ENCODE results near the gene CCNG1.
"Not testable (repeated sequence)": the region's sequence is repeated elsewhere in the genome, so short reads cannot be mapped to it uniquely, and the experiment has no call there.

The CCNG1 gene

GRCh38 chr5:163404364-163405173 is 32.8 kb upstream of the CCNG1 start:
- no peak for DNase-seq (ENCODE audit: low read depth, low spot score)
- no peak for TF ChIP-seq CTCF (IDR thresholded peaks at IDR 0.05; ENCODE audit: low read depth, low read length)
- H3K4me3 ChIP-seq (ENCODE audit: low read depth, low read length): no peak overlapping the region
- in situ Hi-C loops (cut with HindIII; ENCODE audit: low sequenced_read_pairs): no loop called here

DNA sequence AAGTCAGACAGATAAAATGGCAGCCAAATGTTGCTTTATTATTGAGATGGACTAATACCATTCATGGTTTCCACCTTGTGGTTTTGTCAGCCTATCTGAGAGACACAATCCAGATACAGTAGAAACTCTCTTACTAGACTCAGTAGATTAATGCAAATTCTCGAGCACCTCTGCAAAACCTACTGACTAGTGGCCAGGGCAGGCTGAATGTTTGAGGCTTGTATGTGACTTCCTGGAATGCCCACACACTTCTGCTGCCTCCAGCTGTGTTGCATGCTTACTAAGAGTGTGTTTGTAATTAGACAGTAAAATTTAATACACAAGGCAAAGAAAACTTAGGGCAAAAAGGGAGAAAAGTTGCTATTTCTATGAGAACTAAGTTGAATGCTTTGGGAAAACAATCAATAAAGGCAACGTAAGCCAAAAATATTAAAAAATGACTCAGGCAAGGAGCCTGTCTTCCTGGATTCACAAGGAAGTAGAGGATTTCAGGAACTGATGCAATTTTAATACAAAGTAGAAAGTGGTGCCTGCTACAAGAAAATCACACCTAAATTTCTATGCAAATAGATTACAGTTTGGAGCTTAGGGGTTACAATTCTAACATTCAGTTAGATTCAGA is 30.2 kb upstream of the CCNG1 start:
- TF ChIP-seq CTCF (IDR thresholded peaks at IDR 0.05; ENCODE audit: low read depth, low read length): no peak
- in situ Hi-C loops (cut with HindIII; ENCODE audit: low sequenced_read_pairs): no loop called here
- peak; percentile 37 for DNase-seq (ENCODE audit: low read depth, low spot score)
- no peak overlapping the region for H3K4me3 ChIP-seq (ENCODE audit: low read depth, low read length)

- DNase-seq (ENCODE audit: low read depth, low spot score): peak; percentile 65
- TF ChIP-seq CTCF (IDR thresholded peaks at IDR 0.05; ENCODE audit: low read depth, low read length): peak; percentile 88
- H3K4me3 ChIP-seq (ENCODE audit: low read depth, low read length): no peak overlapping the region
- in situ Hi-C loops (cut with HindIII; ENCODE audit: low sequenced_read_pairs): no loop called here
Observed at GRCh38 chr5:163408311-163408923, 29.0 kb upstream of the CCNG1 start.

- DNase-seq (ENCODE audit: low read depth, low spot score): no peak
- in situ Hi-C loops (cut with HindIII; ENCODE audit: low sequenced_read_pairs): no loop called here
- TF ChIP-seq CTCF (IDR thresholded peaks at IDR 0.05; ENCODE audit: low read depth, low read length): no peak
- H3K4me3 ChIP-seq (ENCODE audit: low read depth, low read length): no peak overlapping the region
Observed at GRCh38 chr5:163409384-163409783, 28.0 kb upstream of the CCNG1 start.

- H3K4me3 ChIP-seq (ENCODE audit: low read depth, low read length): no peak overlapping the region
- TF ChIP-seq CTCF (IDR thresholded peaks at IDR 0.05; ENCODE audit: low read depth, low read length): no peak
- in situ Hi-C loops (cut with HindIII; ENCODE audit: low sequenced_read_pairs): no loop called here
- DNase-seq (ENCODE audit: low read depth, low spot score): no peak
Observed at GRCh38 chr5:163410505-163410904, 26.9 kb upstream of the CCNG1 start.

DNA sequence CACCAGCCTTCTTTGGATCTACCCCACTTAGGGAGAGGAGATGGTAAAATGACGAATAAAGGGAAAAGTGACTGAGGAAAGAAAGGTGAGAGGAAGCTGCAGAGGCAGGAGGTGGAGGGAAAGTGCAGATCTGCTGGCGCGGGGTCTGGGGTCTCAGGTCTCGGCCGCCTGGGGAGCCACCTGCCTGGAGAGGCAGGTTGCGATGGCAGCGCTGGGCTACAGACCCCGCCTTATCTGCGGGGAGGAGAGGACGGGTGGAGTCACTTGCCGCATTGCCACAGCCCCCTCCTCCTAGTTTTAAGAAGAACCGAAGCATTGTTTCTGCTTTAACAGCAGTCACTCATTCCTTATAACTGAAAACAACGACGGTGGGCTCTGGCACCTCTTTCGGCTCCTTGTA is 21.7 kb upstream of the CCNG1 start:
- DNase-seq (ENCODE audit: low read depth, low spot score); in situ Hi-C loops (cut with HindIII; ENCODE audit: low sequenced_read_pairs); H3K4me3 ChIP-seq (ENCODE audit: low read depth, low read length): not testable (repeated sequence)

- in situ Hi-C loops (cut with HindIII; ENCODE audit: low sequenced_read_pairs): no loop called here
- TF ChIP-seq CTCF (IDR thresholded peaks at IDR 0.05; ENCODE audit: low read depth, low read length): no peak
Observed at GRCh38 chr5:163424836-163425235, 12.6 kb upstream of the CCNG1 start.

DNA sequence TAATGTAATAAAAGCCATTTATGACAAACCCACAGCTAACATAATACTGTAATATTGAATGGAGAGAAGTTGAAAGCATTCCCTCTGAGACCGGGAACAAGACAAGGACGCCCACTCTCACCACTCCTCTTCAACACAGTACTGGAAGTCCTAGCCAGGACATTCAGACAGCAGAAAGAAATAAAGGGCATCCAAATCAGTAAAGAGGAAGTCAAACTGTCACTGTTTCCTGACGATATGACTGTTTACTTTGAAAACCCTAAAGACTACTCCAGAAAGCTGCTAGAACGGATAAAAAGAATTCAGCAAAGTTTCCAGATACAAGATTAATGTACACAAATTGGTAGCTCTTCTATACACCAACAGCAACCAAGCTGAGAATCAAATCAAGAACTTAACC is 11.3 kb upstream of the CCNG1 start:
- DNase-seq (ENCODE audit: low read depth, low spot score); in situ Hi-C loops (cut with HindIII; ENCODE audit: low sequenced_read_pairs): not testable (repeated sequence)

More at GRCh38 chr5:163424836-163425235, 12.6 kb upstream of the CCNG1 start:
- DNase-seq (ENCODE audit: low read depth, low spot score): no peak
- no peak overlapping the region for H3K4me3 ChIP-seq (ENCODE audit: low read depth, low read length)

More for the DNA sequence above, 11.3 kb upstream of the CCNG1 start:
- H3K4me3 ChIP-seq (ENCODE audit: low read depth, low read length): not testable (repeated sequence)
